Cardiac septum (tissue), 1 donor: ENCODE data around the gene SLC19A2. TPM values are rescaled to one million over a fixed set of nuclear protein-coding genes. Genes with fewer than 3 reads are reported as not detected.

Experiments used
- DNase-seq: peaks from one replicate; pipeline ENCODE4 v3.0.0-alpha.2; 2020; ENCODE audit warnings: low spot score
- intact Hi-C: fragments of 100-400 bp; cut with DNase I; formaldehyde crosslinking; loops from one replicate; pipeline ENCODE4 v1.14.0; 2022
- total RNA-seq: library from RNA; stranded (reverse); fragmentation: NEBNext Ultra II Directional; extraction: Animal tissue kit (Norgen Biotek cat#: 25700); gene quantifications from one replicate; pipeline ENCODE4 v1.2.1, GENCODE V29; 2021
- donor health status: DM: no; HTN: no; CAD: no.

SLC19A2 gene
- total RNA-seq, 1 donor from 2014 or later: 5.1 TPM

GRCh38 chr1:169484101-169484500 is 1.6 kb downstream of the SLC19A2 start:
- intact Hi-C loops: loop anchor here (10.0 kb wide), 1 partner anchor 119 kb away; the partner anchor contains the start of genes BLZF1 and NME7
- no peak for DNase-seq

GRCh38 chr1:169483500-169483966 is 2.2 kb downstream of the SLC19A2 start:
- intact Hi-C loops: loop anchor here (10.0 kb wide), 1 partner anchor 119 kb away; the partner anchor contains the start of genes BLZF1 and NME7
- DNase-seq: no peak

GRCh38 chr1:169479363-169480066 is 6.2 kb downstream of the SLC19A2 start:
- DNase-seq: no peak
- intact Hi-C loops: loop anchor here (10.0 kb wide), 1 partner anchor 115 kb away; the partner anchor contains the start of genes BLZF1 and NME7

DNA sequence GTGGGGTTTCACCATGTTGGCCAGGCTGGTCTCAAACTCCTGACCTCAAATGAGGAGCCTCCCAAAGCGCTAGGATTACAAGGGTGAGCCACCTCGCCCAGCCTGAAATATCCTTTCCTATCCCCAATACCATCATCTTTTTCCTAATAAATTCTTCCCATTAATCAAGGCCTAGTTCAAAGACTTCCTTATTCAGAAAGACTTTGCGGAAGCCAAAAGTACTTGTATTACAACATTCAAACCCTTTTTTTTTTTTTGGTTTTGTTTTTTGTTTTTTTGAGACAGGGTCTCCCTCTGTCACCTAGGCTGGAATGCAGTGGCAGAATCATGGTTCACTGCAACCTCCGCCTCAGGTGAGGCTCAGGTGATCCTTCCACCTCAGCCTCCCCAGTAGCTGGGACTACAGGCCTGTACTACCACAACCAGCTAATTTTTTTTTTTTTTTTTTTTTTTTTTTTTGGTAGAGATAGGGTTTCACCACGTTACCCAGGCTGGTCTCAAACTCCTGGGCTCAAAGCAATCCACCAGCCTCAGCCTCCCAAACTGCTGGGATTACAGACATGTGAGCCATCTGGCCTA is 7.6 kb downstream of the SLC19A2 start:
- intact Hi-C loops: no loop called here
- no peak for DNase-seq

GRCh38 chr1:169475806-169476387 is 9.8 kb downstream of the SLC19A2 start:
- no peak for DNase-seq
- intact Hi-C loops: no loop called here

DNA sequence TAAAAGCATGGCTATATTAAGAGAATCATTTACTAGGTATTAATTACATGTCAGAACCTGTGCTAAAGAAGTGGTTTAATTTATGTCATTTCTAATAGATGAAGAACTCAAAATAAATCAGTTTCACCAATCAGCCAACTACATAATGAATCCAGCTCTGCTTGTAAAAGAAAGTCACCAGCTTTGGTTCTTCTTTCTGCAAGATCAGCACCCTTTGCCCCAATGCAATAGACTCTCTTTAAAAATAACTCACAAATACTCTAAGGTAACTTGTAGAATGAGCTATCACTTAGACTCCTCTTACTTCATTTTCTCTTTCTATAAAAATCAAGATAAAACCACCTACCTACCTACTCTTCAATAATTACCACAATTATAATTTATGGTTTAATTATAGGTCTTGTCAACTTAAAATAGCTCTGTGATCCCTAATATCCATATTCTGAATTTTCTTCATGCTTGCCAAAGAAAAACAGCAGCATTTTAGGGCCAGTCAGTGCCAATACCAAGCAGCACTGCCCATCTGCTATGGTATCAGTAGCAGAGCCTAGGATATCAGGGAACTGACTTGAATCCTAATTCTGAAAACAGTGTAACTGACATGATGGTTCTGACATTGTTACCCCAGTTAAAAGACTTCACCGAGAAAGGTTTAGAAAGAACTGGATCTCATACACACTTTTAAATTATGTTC is 11.3 kb downstream of the SLC19A2 start:
- intact Hi-C loops: no loop called here
- no peak for DNase-seq

DNA sequence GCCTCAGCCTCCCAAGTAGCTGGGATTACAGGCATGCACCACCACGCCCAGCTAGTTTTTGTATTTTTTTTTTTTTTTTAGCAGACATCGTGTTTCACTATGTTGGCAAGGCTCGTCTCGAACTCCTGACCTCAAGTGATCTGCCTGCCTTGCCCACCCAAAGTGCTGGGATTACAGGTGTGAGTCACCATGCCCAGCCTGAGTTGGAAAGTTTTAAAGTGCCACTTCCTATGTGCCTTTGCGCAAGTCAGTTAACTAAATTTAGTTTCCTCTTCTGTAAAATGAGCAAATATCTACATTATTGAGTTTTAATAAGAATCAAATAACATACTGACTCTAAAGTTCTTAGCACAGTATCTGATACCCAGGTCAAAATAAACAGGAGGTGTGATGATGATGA is 12.4 kb downstream of the SLC19A2 start:
- intact Hi-C loops: no loop called here

DNA sequence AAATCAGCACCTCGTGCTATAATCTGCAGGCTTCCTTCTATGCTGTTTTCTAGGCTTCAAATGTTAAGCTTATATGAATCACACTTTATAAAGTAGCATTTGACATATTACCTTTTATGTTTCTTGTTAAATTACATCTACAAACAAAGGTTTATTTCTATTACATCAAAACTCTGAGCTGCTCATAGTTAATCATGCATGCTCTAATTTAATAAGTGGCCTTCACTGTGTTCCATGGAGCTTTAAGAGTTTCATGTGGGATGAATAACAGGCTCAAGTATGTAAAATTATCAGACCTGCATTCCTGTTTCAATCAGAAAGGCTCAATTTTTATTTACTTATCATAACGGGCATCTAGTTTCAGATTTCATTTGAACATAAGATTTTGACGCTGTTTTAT is 13.0 kb downstream of the SLC19A2 start:
- intact Hi-C loops: no loop called here
- no peak for DNase-seq

More for the DNA sequence above, 12.4 kb downstream of the SLC19A2 start:
- DNase-seq: no peak

DNA sequence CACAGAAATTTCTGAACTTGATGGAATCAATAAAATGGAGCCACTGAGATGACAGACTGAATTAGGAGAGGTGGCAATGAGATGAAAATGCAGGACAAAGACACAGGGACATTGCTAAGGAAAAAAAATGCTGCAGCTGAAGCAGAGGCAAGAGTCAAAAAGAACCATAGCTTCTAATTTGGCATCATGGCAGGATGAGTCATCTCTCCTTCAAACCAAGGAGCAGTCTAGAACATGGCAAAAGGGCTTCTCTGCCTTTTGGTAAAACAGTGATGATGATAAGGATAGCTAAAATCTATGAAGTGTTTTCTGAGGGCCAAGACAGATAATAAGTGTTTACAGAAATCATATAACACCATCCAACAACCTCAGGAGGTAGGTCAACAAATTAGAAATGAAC is 16.8 kb downstream of the SLC19A2 start:
- intact Hi-C loops: loop anchor here (5.0 kb wide), 1 partner anchor 78 kb away; no protein-coding TSS in a partner anchor

DNA sequence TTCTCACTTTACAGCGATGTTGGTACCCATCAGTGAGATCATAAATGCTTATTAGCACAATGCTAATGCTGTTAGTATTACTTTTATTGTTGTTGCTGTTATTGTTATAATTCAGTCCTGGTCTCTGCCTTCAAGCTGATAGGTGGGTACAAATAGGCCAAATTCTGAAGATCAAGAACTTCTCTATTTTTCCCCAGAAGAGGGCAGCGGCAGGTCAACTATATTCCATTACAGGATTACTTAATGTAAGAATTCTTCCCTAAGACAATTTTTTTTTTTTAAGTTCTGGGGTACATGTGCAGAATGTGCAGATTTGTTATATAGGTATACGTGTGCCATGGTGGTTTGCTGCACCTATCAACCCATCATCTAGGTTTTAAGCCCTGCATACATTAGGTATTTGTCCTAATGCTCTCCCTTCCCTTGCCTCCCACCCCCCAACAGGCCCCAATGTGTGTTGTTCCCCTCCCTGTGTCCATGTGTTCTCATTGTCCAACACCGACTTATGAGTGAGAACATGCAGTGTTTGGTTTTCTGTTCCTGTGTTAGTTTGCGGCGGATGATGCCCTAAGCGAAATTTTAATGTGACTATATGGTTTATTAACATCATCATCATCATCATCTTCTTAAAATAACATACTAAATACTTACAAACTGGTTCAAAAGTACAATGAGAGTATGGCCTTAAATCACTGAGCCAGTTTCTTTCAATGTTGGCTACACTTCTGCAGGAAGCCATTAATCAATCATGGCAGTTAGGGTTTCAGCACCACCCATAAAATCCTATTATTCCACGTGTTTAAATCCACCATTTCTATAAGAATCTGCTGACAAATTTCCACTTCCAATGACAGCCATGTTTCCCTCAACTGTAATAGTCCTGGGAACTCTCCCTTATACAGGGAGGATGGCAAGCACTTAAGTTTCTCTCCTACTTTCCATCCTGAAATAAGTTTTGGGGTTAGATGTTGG is 19.2 kb downstream of the SLC19A2 start:
- intact Hi-C loops: loop anchor here (5.0 kb wide), 1 partner anchor 81 kb away; no protein-coding TSS in a partner anchor
- no peak for DNase-seq

More for the DNA sequence above, 16.8 kb downstream of the SLC19A2 start:
- no peak for DNase-seq

- intact Hi-C loops: loop anchor here (5.0 kb wide), 1 partner anchor 82 kb away; no protein-coding TSS in a partner anchor
- no peak for DNase-seq
Measured at GRCh38 chr1:169465281-169465680, 20.5 kb downstream of the SLC19A2 start.

DNA sequence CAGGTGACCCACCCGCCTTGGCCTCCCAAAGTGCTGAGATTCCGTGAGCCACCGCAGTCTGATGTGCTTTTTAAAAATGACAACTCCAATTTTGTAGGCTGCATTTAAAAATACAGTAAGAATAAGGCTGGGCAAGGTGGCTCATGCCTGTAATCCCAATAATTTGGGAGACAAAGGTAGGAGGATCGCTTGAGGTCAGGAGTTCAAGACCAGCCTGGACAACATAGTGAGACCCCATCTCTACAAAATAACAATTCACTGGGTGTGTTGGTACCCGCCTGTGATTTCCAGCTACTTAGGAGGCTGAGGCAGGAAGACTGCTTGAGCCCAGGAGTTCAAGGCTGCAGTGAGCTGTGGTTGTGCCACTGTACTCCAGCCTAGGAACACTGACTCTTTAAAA is 23.4 kb downstream of the SLC19A2 start:
- no peak for DNase-seq
- intact Hi-C loops: no loop called here

DNA sequence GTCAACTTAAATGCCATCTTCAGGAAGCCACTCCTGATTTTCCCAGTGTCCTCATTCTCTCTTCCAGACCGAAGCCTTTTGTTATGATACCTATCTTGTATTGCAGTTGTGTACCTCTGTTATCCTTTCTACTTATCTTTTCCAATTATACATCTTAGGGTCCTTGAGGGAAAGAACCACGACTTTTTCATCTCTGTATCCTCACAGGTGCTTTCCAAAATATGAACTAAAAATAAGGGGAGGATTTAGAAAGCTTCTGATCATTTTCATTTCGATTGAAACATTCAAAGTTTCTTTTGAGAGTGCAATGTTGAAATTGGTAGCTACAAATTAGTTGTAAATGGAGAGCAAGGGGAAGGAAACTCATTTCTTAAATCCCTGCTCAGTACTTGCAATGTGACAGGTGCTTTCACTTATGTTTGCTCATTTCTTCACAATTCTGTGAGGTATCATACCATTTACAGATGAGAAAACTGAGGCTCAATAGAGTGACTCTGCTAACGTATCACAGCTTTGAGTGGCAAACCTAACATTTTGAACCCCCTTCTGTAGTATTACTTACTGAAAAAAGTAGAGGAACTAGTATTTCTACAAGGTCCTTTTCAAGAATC is 24.2 kb downstream of the SLC19A2 start:
- no peak for DNase-seq
- intact Hi-C loops: no loop called here

DNA sequence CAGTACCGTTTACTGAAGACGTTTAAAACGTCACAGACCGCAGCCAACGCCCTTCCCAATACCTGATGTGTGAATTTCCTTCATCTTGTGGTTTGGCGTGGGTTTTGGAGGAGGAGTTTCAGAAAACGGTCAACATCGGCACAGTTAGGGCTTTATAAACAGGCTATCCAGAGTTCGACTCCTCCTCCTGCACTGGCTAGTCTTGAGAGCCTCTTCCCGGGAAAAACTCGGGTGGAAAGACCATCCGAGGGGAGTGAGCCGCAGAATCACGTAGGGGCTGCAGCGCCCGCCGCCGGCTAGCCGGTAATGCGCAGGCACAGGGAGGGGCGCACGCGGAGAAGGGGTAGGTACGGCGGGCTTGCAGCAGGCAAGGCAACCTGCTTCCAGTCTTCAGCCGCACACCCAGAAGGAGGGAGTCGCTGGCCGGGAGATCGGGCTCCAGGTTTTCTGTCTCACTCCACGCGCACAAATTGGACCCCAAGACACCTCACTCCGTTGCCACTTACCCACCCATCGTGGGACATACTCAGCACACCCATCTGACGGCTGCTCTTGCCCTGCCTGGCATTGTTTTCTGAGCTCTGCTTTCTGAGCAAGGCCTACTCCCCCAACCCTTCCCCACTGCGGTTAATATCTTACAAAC is 25.4 kb downstream of the SLC19A2 start:
- no peak for DNase-seq
- intact Hi-C loops: no loop called here

- no peak for DNase-seq
- intact Hi-C loops: no loop called here
Measured at GRCh38 chr1:169457443-169457842, 28.3 kb downstream of the SLC19A2 start.

DNA sequence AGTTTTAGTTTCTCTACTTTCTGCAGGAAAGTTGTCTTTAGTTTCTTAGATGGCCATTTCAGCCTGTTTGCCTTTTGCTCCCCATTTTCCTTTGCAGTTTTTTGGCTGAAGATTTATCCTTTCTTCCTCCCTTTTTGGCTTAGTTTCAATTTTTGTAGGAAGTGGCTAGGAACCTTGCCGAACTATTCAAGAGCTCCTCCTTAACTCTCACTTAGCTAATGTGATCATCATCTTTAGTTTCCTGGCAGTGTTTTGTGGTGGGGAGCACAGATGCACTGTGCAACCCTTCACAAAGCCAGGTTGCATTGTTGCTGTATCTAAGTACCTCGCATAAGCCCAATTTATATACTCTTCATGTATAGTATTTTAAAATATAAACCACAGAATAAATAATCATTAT is 29.7 kb downstream of the SLC19A2 start:
- intact Hi-C loops: no loop called here

GRCh38 chr1:169452921-169453320 is 32.8 kb downstream of the SLC19A2 start:
- no peak for DNase-seq
- intact Hi-C loops: no loop called here

More for the DNA sequence above, 29.7 kb downstream of the SLC19A2 start:
- no peak for DNase-seq
